BLaER1 treated with 17β-estradiol and CSF1 and Interleukin-3, amounts not matched to agents 10 nM and 100 nM (cell line): ENCODE data around the gene KLHL40.

ENCODE experiments used
- H3K27ac ChIP-seq, 11 experiments: shearing (Covaris generic); formaldehyde crosslinking; 2 replicates each; pipeline ENCODE4 v1.8.1; 2022
- H3K27me3 ChIP-seq, 11 experiments: shearing (Covaris generic); formaldehyde crosslinking; 2 replicates each; pipeline ENCODE4 v1.8.1; 2022
- H3K36me3 ChIP-seq, 11 experiments: shearing (Covaris generic); formaldehyde crosslinking; 2 replicates each; pipeline ENCODE4 v1.8.1; 2022
- H3K4me1 ChIP-seq, 10 experiments: shearing (Covaris generic); formaldehyde crosslinking; 2 replicates each; pipeline ENCODE4 v1.8.1; 2022
- H3K4me2 ChIP-seq, 11 experiments: shearing (Covaris generic); formaldehyde crosslinking; 2 replicates each; pipeline ENCODE4 v1.8.1; 2022
- H3K4me3 ChIP-seq, 10 experiments: shearing (Covaris generic); formaldehyde crosslinking; 2 replicates each; pipeline ENCODE4 v1.8.1; 2022
- H3K9ac ChIP-seq, 11 experiments: shearing (Covaris generic); formaldehyde crosslinking; 2 replicates each; pipeline ENCODE4 v1.8.1; 2022
- H3K9me3 ChIP-seq, 11 experiments: shearing (Covaris generic); formaldehyde crosslinking; replicated peaks in 1 of 11; 2 replicates each; pipeline ENCODE4 v1.8.1; 2022
- H4K20me1 ChIP-seq, 11 experiments: shearing (Covaris generic); formaldehyde crosslinking; 2 replicates each; pipeline ENCODE4 v1.8.1; 2022
- Cebpa-rat ChIP-seq, 11 experiments: shearing (Covaris generic); IDR thresholded peaks; 2 replicates each; pipeline ENCODE4 v1.8.1; 2022

KLHL40 gene

DNA sequence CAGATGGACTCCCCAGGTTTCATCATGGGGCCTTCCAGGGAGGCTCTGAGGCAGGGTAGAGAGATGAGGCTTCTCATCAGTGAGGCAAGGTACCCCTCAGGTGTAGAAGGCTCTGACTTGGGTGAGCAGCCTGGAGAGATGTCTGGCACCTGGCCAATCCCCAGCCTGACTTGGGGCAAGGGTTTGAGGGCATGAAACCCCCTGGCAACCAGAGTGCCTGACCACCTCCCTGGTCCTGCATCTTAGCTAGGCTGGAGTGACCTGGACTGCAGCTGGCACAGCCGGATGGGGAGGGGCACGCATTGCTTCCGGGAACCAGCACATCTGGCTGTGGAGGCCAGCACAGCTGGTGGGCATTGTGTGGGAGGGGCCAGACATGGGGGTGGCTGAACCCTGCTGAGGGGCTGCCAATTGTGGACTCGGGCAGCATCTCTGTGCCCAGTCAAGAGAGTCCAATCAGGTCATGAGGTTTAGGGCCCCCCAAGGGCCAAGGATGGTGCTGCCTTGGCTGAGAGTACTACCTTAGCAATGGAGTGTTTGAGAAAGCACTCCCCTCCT, 29.9 kb upstream of the KLHL40 start:
- peak overlapping the region; percentile 91 to 98 (median 94) for H3K9ac ChIP-seq
- H3K9me3 ChIP-seq: no peaks in the 10 kb centered on the region
- H3K36me3 ChIP-seq: peaks cover 0 to 21% (median 8%) of the 10 kb centered on the region in 11 experiments; a peak in 14 of 22 replicates
- TF ChIP-seq Cebpa-rat (IDR thresholded peaks at IDR 0.05): no peak
- peak overlapping the region; percentile 88 to 96 (median 94); a peak in 21 of 22 replicates for H3K27ac ChIP-seq
- H3K4me2 ChIP-seq: peak overlapping the region; percentile 89 to 100 (median 99)
- H3K4me1 ChIP-seq: peaks cover 78 to 92% (median 90%) of the 10 kb centered on the region in 10 experiments
- H3K27me3 ChIP-seq: no peaks in the 10 kb centered on the region
- H3K4me3 ChIP-seq: peak overlapping the region; percentile 78 to 99 (median 86)
- peaks cover 0 to 42% (median 21%) of the 10 kb centered on the region in 11 experiments; a peak in 16 of 22 replicates for H4K20me1 ChIP-seq

DNA sequence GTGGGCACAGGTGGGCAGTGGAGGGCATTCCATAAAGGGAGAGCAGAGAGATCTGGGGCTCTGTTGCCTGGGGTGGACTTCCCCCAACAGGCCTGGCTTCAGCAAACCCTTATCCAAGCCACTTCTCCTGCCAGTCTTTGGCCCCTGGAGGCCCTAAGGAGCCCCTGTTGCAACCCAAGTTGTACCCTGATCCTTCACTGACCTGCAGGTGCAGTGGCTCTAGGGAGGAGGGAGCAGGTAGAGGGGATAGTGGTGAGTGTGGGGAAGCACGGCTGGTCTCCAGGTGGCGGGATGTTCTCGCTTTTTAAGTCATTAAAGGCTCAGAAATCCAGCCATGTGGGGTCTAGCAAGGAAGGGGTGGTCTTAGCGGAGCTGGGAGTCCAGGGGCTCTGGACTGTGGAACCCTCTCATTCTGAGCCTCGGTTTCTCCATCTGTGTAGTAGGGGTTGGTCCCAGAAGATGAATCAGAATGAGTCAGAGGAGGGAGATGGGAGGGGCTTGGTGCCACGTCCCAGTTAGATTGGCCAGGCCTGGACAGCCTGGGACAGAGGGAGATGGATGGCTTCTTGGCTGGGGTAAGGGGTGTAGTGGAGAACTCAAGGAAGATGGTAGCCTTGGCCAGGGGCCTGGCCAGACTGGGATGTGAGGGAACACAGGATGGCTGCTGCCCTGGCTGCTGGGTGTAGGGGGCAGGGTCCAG, 29.2 kb upstream of the KLHL40 start:
- Histone ChIP-seq H3K4me1 (peaks cover 78 to 93% (median 91%) of the 10 kb centered on the region in 10 experiments), H3K4me3 (peak overlapping the region in 6 of 10 experiments; percentile 78 to 99 (median 89); a peak in 9 of 20 replicates), H4K20me1 (peaks cover 0 to 35% (median 14%) of the 10 kb centered on the region in 11 experiments; a peak in 14 of 22 replicates), H3K27me3 (no peaks in the 10 kb centered on the region), H3K36me3 (peaks cover 0 to 16% (median 5%) of the 10 kb centered on the region in 11 experiments; a peak in 15 of 22 replicates), H3K9ac (peak overlapping the region in 10 of 11 experiments; percentile 91 to 98 (median 94); a peak in 12 of 22 replicates), H3K27ac (peak overlapping the region in 9 of 11 experiments; percentile 89 to 96 (median 95); a peak in 14 of 22 replicates), H3K9me3 (no peaks in the 10 kb centered on the region), H3K4me2 (peak overlapping the region; percentile 89 to 100 (median 99))
- TF ChIP-seq Cebpa-rat (IDR thresholded peaks at IDR 0.05): no peak

DNA sequence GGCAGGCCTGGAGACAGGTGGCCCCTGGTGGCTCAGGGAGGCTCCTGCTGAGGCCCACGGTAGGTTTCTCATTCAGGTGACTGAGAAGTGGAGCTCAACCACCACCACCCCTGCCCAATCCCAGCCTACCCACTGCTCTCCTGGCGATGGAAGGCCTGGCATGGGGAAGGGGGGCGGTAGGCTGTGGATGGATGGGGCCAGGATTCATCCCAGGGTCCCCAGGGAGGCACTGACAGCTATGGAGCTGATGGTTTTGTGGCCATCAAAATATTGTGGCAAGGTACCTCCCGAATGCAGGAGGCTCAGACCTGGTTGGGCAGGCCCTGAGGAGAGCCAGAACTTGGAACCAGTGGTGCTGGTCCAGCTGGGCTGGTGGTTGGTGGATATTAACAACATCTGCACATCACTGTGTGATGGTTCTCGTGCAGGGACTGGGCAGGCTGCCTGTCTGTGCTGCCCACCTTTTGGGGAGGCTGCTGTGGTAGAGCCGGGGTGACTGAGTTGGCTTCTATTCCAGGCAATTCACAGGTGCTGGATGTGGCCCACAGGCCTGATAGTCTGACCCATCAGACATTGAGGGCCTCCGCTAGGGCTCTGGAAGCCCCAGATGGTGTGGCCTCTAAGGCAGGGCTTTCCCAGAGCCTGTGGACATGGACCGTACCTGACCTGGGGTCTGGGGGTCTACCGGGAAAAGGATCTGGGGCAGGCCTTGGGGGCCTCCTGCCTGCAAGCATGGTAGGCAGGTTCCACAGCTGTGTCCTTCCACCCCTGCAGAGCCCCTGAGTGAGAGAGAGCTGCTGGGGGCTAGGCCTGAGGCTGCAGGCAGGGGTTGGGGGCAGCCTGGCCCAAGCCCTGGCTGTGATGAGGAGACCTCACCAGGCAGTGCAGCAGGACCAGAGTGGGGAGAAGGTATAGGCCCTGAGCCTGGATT, 28.4 kb upstream of the KLHL40 start:
- Histone ChIP-seq H4K20me1 (peaks cover 0 to 27% (median 9%) of the 10 kb centered on the region in 11 experiments; a peak in 14 of 22 replicates), H3K27ac (peak overlapping the region in 8 of 11 experiments; percentile 1 to 96 (median 88); a peak in 10 of 22 replicates), H3K4me3 (no peak overlapping the region), H3K9ac (peak overlapping the region in 9 of 11 experiments; percentile 4 to 82 (median 24); a peak in 7 of 22 replicates), H3K27me3 (no peaks in the 10 kb centered on the region), H3K4me2 (peak overlapping the region; percentile 8 to 100 (median 99); a peak in 21 of 22 replicates), H3K36me3 (peaks cover 0 to 21% (median 12%) of the 10 kb centered on the region in 11 experiments; a peak in 20 of 22 replicates), H3K4me1 (peaks cover 78 to 93% (median 91%) of the 10 kb centered on the region in 10 experiments), H3K9me3 (no peaks in the 10 kb centered on the region)
- no peak for TF ChIP-seq Cebpa-rat (IDR thresholded peaks at IDR 0.05)

DNA sequence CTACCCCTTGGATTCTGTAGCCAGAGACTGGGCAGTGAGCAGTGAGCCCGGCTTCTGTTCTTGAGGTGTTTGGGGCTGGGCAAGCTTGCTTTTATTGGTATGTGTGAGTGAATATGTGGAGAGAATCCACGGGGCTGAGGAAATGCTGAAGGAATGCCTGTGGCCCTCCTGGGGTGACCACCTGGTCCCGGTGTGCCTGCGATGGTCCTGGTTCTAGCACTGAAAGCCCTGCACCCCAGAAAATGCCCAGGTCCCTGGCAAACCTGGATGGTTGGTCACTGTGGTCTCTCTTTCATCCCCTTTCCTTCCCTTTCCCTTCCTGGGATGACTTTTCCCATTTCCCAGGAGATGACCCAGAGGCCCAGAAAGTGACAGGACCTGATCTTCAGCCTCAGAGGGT, 27.7 kb upstream of the KLHL40 start:
- no peak for TF ChIP-seq Cebpa-rat (IDR thresholded peaks at IDR 0.05)
- peak overlapping the region in 8 of 11 experiments; percentile 4 to 82 (median 23); a peak in 8 of 22 replicates for H3K9ac ChIP-seq

DNA sequence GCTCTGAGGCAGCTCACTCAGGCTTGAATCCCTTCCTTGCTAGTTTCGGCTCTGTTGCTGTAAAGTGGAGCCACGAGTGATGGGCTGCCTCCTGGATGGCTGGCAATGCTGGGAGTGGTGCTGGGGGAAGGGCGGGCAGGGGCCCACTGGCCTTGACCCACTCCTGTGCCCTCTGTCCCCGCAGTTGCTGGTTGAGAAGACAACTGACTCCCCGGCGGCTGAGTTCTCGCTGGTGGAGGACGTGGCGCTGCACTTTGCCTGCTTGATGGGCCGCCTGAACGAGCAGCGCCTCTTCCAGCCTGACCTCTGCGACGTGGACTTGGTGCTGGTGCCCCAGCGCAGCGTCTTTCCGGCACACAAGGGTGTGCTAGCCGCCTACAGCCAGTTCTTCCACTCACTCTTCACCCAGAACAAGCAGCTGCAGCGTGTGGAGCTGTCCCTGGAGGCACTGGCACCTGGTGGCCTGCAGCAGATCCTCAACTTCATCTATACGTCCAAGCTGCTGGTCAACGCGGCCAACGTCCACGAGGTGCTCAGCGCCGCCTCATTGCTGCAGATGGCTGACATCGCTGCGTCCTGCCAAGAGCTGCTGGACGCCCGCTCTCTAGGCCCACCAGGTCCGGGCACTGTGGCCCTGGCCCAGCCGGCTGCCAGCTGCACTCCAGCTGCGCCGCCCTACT, 27.1 kb upstream of the KLHL40 start:
- Histone ChIP-seq H3K36me3 (peaks cover 0 to 31% (median 23%) of the 10 kb centered on the region in 11 experiments; a peak in 20 of 22 replicates), H3K27me3 (no peaks in the 10 kb centered on the region), H3K4me2 (peak overlapping the region; percentile 89 to 100 (median 98); a peak in 21 of 22 replicates), H3K9ac (peak overlapping the region in 8 of 11 experiments; percentile 14 to 84 (median 76); a peak in 11 of 22 replicates), H4K20me1 (peaks cover 0 to 21% (median 5%) of the 10 kb centered on the region in 11 experiments; a peak in 6 of 22 replicates), H3K4me1 (peaks cover 80 to 93% (median 91%) of the 10 kb centered on the region in 10 experiments), H3K4me3 (peak overlapping the region in 4 of 10 experiments; percentile 64 to 73 (median 70); a peak in 4 of 20 replicates), H3K27ac (peak overlapping the region in 9 of 11 experiments; percentile 52 to 95 (median 78); a peak in 15 of 22 replicates), H3K9me3 (no peaks in the 10 kb centered on the region)
- no peak for TF ChIP-seq Cebpa-rat (IDR thresholded peaks at IDR 0.05)

More for the DNA sequence above, 27.7 kb upstream of the KLHL40 start:
- H3K9me3 ChIP-seq: no peaks in the 10 kb centered on the region
- H3K27ac ChIP-seq: peak overlapping the region in 7 of 11 experiments; percentile 1 to 95 (median 85); a peak in 10 of 22 replicates
- peak overlapping the region in 10 of 11 experiments; percentile 8 to 100 (median 96); a peak in 17 of 22 replicates for H3K4me2 ChIP-seq
- peaks cover 78 to 93% (median 91%) of the 10 kb centered on the region in 10 experiments for H3K4me1 ChIP-seq
- H3K27me3 ChIP-seq: no peaks in the 10 kb centered on the region
- peaks cover 0 to 21% (median 5%) of the 10 kb centered on the region in 11 experiments; a peak in 7 of 22 replicates for H4K20me1 ChIP-seq
- H3K4me3 ChIP-seq: no peak overlapping the region
- H3K36me3 ChIP-seq: peaks cover 0 to 26% (median 18%) of the 10 kb centered on the region in 11 experiments; a peak in 20 of 22 replicates

DNA sequence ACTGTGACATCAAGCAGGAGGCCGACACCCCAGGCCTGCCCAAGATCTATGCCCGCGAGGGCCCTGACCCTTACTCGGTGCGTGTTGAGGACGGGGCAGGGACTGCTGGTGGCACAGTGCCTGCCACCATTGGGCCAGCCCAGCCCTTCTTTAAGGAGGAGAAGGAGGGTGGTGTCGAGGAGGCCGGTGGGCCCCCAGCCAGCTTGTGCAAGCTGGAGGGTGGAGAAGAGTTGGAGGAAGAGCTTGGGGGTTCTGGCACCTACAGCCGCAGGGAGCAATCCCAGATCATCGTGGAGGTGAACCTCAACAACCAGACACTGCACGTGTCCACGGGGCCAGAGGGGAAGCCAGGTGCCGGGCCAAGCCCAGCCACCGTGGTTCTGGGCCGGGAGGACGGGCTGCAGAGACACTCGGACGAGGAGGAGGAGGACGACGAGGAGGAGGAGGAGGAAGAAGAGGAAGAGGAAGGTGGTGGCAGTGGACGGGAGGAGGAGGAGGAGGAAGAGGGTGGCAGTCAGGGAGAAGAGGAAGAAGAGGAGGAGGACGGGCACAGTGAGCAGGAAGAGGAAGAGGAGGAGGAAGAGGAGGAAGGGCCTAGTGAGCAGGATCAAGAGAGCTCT, 26.5 kb upstream of the KLHL40 start:
- H3K27ac ChIP-seq: peak overlapping the region in 9 of 11 experiments; percentile 52 to 95 (median 78); a peak in 19 of 22 replicates
- no peaks in the 10 kb centered on the region for H3K27me3 ChIP-seq
- H3K4me2 ChIP-seq: peak overlapping the region; percentile 89 to 100 (median 96)
- peak overlapping the region in 9 of 11 experiments; percentile 66 to 84 (median 78); a peak in 16 of 22 replicates for H3K9ac ChIP-seq
- H3K4me1 ChIP-seq: peaks cover 84 to 93% (median 92%) of the 10 kb centered on the region in 10 experiments
- H4K20me1 ChIP-seq: peaks cover 0 to 21% (median 5%) of the 10 kb centered on the region in 11 experiments; a peak in 6 of 22 replicates
- TF ChIP-seq Cebpa-rat (IDR thresholded peaks at IDR 0.05): no peak
- H3K4me3 ChIP-seq: peak overlapping the region in 9 of 10 experiments; percentile 46 to 74 (median 66); a peak in 17 of 20 replicates
- H3K36me3 ChIP-seq: peaks cover 0 to 33% (median 23%) of the 10 kb centered on the region in 11 experiments; a peak in 20 of 22 replicates
- H3K9me3 ChIP-seq: no peaks in the 10 kb centered on the region
